ENCODE results near the gene OSBPL5.

DNA sequence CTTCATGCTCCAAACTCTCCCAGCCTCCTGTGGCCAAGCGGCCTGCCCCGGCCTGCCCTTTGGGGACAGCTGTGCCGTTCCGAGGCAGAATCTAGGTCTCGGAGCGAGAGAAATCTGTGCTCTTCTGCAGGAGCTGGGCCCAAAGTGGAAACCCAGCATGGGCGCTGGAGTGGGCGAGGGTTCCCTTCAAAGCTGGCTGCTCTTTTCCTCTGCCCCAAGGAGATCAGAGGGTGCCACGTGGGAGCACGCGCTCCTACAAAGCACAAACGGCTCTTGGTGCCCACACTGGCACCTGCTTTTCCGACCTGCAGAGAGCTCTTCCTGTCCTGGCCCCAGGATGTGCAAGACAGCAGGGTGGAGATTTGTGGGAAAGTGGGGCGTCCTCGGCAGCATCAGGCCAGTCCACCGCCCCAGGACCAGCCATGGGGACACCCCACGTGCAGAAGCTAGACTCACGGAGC, 6.9 kb downstream of the OSBPL5 start:
- TF ChIP-seq, protein P1, sequence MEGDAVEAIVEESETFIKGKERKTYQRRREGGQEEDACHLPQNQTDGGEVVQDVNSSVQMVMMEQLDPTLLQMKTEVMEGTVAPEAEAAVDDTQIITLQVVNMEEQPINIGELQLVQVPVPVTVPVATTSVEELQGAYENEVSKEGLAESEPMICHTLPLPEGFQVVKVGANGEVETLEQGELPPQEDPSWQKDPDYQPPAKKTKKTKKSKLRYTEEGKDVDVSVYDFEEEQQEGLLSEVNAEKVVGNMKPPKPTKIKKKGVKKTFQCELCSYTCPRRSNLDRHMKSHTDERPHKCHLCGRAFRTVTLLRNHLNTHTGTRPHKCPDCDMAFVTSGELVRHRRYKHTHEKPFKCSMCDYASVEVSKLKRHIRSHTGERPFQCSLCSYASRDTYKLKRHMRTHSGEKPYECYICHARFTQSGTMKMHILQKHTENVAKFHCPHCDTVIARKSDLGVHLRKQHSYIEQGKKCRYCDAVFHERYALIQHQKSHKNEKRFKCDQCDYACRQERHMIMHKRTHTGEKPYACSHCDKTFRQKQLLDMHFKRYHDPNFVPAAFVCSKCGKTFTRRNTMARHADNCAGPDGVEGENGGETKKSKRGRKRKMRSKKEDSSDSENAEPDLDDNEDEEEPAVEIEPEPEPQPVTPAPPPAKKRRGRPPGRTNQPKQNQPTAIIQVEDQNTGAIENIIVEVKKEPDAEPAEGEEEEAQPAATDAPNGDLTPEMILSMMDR (conservative IDR thresholded peaks at IDR 0.05; ENCODE audit: low read depth, low read length): no peak
- TF ChIP-seq EZH2phosphoT487 (IDR thresholded peaks at IDR 0.05; ENCODE audit: borderline replicate concordance, low read length): no peak
